HepG2 (cell line): ENCODE measurements around the gene UMOD. TPM values are rescaled to one million over a fixed set of nuclear protein-coding genes. Genes with fewer than 3 reads are reported as not detected.

ENCODE experiments used
- ATAC-seq: fragments of 200-7000 bp; cut with Tn5 transposase; 3 replicates; pipeline ENCODE4 v1.9.1; 2020; ENCODE audit warnings: mild to moderate bottlenecking, moderate library complexity
- BruUV-seq: library from RNA; stranded (reverse); fragments of 400-500 nt; replicated peaks from 2 replicates; lab custom pipeline; 2021; lab: Mats Ljungman, UMichigan
- CTCF ChIA-PET: fragments of 300-600 bp; formaldehyde crosslinking; extraction: SDS; loops from one replicate; lab custom pipeline; 2021; ENCODE audit warnings: low total read pairs, inconsistent platforms, low intra/inter-chr PET ratio; lab: Yijun Ruan, JAX
- POLR2A ChIA-PET: fragments of 350-600 bp; sonication (Branson Sonifier 250); formaldehyde crosslinking; loops from one replicate; lab custom pipeline; 2020; ENCODE audit warnings: antibody characterized with exemption, inconsistent platforms; lab: Yijun Ruan, JAX
- DNase-seq: peaks from one replicate; pipeline ENCODE4 v3.0.0-alpha.2; 2015; ENCODE audit warnings: low spot score
- FAIRE-seq: peaks from 3 replicates; lab custom pipeline; 2011; peaks lifted over from hg19 to GRCh38; lab: Jason Lieb, UNC
- H2AFZ ChIP-seq: one replicate; pipeline ENCODE4 v1.6.1; 2011; ENCODE audit warnings: low read length, inconsistent platforms
- H3K27ac ChIP-seq: fragments of 300-600 bp; 3 replicates; pipeline ENCODE4 v1.8.0; 2011; ENCODE audit warnings: mixed run types, mild to moderate bottlenecking, mixed read lengths, low read length, inconsistent platforms; ENCODE audit not compliant: insufficient read depth; ENCODE audit errors: extremely low read length
- H3K27me3 ChIP-seq, 2 experiments: fragments of 200-600 bp in 1 of 2; 2 replicates in 1 of 2; 3 replicates in 1 of 2; pipeline versions ENCODE4 v1.6.0 to v1.8.0; 2011; ENCODE audit warnings: low read length in 2 of 2, mild to moderate bottlenecking in 2 of 2, moderate library complexity in 2 of 2, inconsistent platforms in 1 of 2; ENCODE audit not compliant: insufficient read depth in 2 of 2, control insufficient read depth in 1 of 2
- H3K36me3 ChIP-seq, 2 experiments: fragments of 200-600 bp in 1 of 2; replicated peaks in 1 of 2; 2 replicates in 1 of 2; 3 replicates in 1 of 2; pipeline versions ENCODE4 v1.5.1 to v1.8.0; 2011; ENCODE audit warnings: low read length in 2 of 2, inconsistent platforms in 1 of 2; ENCODE audit not compliant: insufficient read depth in 2 of 2, control insufficient read depth in 1 of 2
- H3K4me1 ChIP-seq: 2 replicates; pipeline ENCODE4 v1.5.1; 2012; ENCODE audit warnings: low read length, inconsistent platforms; ENCODE audit not compliant: insufficient read depth
- H3K4me2 ChIP-seq: 2 replicates; pipeline ENCODE4 v1.6.0; 2011; ENCODE audit warnings: low read depth, low read length, inconsistent platforms
- H3K4me3 ChIP-seq, 3 experiments: fragments of 200-600 bp in 1 of 3; sonication (generic), shearing (Covaris generic) in 1 of 3; replicated peaks in 1 of 3; 2 replicates each; pipeline ENCODE4 v1.5.1; 2011 to 2016; ENCODE audit warnings: low read length in 3 of 3, inconsistent platforms in 2 of 3, low read depth in 2 of 3, mild to moderate bottlenecking in 2 of 3, control low read depth in 1 of 3, mixed read lengths in 1 of 3; ENCODE audit not compliant: insufficient read depth in 1 of 3
- H3K79me2 ChIP-seq: one replicate; pipeline ENCODE4 v1.6.1; 2011; ENCODE audit warnings: low read length, inconsistent platforms; ENCODE audit not compliant: insufficient read depth
- H3K9ac ChIP-seq: 2 replicates; pipeline ENCODE4 v1.6.0; 2011; ENCODE audit warnings: mild to moderate bottlenecking, low read depth, low read length, inconsistent platforms; ENCODE audit not compliant: insufficient read depth
- H3K9me3 ChIP-seq: 2 replicates; pipeline ENCODE4 v1.5.1; 2012; ENCODE audit warnings: mild to moderate bottlenecking, low read length
- H4K20me1 ChIP-seq: 2 replicates; pipeline ENCODE4 v1.6.0; 2011; ENCODE audit warnings: inconsistent platforms, mild to moderate bottlenecking, low read length, moderate library complexity; ENCODE audit not compliant: insufficient read depth
- DPF2 ChIP-seq: sonication (generic); formaldehyde crosslinking; IDR thresholded peaks from 2 replicates; pipeline ENCODE4 v1.4.0; 2020; ENCODE audit warnings: mild to moderate bottlenecking, low read depth, missing genetic modification reagents, borderline replicate concordance
- MEIS2 ChIP-seq: sonication (generic); formaldehyde crosslinking; IDR thresholded peaks from 2 replicates; pipeline ENCODE4 v1.9.0; 2021; ENCODE audit warnings: mild to moderate bottlenecking, missing genetic modification reagents
- MYNN ChIP-seq: sonication (generic); formaldehyde crosslinking; IDR thresholded peaks from 2 replicates; pipeline ENCODE4 v1.4.0; 2020; ENCODE audit warnings: mild to moderate bottlenecking, low read depth, missing genetic modification reagents
- ZNF441 ChIP-seq: sonication (generic); formaldehyde crosslinking; IDR thresholded peaks from 2 replicates; pipeline ENCODE4 v1.7.0; 2021; ENCODE audit warnings: missing genetic modification reagents, borderline replicate concordance
- ZNF614 ChIP-seq: IDR thresholded peaks from 2 replicates; pipeline ENCODE4 v1.6.1; 2018; ENCODE audit warnings: missing biosample characterization, missing genetic modification reagents, inconsistent platforms, borderline replicate concordance
- WGBS: methylation state at CpG from one replicate; pipeline ENCODE4 v1.1.6; 2017; ENCODE audit warnings: low lambda C conversion rate; 5-methylcytosine and 5-hydroxymethylcytosine counted together
- in situ Hi-C: cut with HindIII; loops from 2 replicates; pipeline ENCODE4 v1.10.0; 2017; ENCODE audit warnings: low pct_unique_long_range_greater_than_20kb; ENCODE audit not compliant: extremely low pct_ligation_motif_present
- intact Hi-C: fragments of 100-400 bp; cut with micrococcal nuclease; formaldehyde crosslinking; loops from one replicate; pipeline ENCODE4 v1.10.0; 2022; ENCODE audit not compliant: unreplicated experiment
- polyA plus RNA-seq, 8 experiments: library from polyadenylated mRNA; depleted of rRNA in 3 of 8; stranded (reverse) in 7 of 8; unstranded in 1 of 8; fragments of >200 nt; fragmentation: Illumina TruSeq in 4 of 8; extraction: Trizol in 4 of 8; gene quantifications; 2 replicates each; pipeline versions ENCODE4 v1.2.1 to v1.2.3, GENCODE V29; 2011 to 2016; ENCODE audit warnings: low read depth in 4 of 8, missing spikeins in 1 of 8, mixed read lengths in 1 of 8; ENCODE audit not compliant: insufficient read depth in 1 of 8
- total RNA-seq, 5 experiments: library from RNA; depleted of rRNA; stranded (reverse); fragments of >200 nt; fragmentation: Illumina TruSeq; extraction: Trizol; gene quantifications; 2 replicates each; pipeline ENCODE4 v1.2.3, GENCODE V29; 2016; ENCODE audit warnings: low read depth in 1 of 5
- TF ChIP-seq, protein P1 (sequence below): sonication (generic); formaldehyde crosslinking; IDR thresholded peaks from 2 replicates; pipeline ENCODE4 v1.9.0; 2021; ENCODE audit warnings: missing genetic modification reagents, borderline replicate concordance

Gene UMOD
- total and polyA plus RNA-seq, 2 of the 13 experiments (the other 11 are each of a cell fraction or from before 2014, with no cell fraction given) = not detected

DNA sequence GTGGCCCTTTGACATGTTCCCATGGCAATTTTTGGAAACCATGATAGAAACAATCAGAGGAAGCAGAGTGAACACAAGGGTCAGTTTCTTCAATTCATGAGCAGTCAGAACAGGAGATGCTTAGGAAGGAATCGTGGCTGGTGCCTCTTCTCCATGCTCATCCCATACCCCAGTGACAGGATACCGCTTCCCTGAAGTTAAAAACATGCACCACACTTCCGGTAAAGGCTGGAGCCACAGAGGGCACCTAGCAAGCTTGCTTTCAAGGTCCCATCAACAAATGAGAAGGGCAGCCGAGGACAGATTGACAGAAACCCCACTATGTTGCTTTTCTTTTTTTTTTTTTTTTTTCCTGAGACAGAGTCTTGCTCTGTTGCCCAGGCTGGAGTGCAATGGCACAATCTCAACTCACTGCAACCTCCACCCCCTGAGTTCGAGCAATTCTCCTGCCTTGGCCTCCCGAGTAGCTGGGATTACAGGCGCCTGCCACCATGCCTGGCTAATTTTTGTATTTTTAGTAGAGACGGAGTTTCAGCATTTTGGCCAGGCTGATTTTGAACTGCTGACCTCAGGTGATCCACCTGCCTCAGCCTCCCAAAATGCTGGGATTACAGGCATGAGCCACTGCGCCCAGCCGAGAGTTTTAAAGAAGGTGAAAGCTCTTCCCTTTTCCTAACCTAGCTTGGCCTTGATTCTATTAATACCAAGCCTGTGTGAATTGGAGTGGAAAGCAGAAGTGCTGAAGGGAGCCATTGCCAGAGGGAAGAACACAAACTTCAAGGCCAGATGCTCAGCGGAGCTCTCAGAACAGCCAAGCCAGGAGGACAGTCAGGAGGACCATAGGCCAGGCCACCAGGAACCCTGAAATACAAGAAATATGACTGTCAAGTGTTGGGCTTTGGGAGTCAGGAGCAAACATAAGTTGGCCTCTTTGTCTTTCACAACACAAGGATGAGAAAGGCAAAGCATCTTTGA is 41.8 kb downstream of the UMOD start:
- no peaks in the 10 kb centered on the region for H4K20me1 ChIP-seq
- TF ChIP-seq MEIS2 = no peak
- TF ChIP-seq, protein P1, sequence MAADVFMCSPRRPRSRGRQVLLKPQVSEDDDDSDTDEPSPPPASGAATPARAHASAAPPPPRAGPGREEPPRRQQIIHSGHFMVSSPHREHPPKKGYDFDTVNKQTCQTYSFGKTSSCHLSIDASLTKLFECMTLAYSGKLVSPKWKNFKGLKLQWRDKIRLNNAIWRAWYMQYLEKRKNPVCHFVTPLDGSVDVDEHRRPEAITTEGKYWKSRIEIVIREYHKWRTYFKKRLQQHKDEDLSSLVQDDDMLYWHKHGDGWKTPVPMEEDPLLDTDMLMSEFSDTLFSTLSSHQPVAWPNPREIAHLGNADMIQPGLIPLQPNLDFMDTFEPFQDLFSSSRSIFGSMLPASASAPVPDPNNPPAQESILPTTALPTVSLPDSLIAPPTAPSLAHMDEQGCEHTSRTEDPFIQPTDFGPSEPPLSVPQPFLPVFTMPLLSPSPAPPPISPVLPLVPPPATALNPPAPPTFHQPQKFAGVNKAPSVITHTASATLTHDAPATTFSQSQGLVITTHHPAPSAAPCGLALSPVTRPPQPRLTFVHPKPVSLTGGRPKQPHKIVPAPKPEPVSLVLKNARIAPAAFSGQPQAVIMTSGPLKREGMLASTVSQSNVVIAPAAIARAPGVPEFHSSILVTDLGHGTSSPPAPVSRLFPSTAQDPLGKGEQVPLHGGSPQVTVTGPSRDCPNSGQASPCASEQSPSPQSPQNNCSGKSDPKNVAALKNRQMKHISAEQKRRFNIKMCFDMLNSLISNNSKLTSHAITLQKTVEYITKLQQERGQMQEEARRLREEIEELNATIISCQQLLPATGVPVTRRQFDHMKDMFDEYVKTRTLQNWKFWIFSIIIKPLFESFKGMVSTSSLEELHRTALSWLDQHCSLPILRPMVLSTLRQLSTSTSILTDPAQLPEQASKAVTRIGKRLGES (CRISPR knock-in tag) = no peak
- no peak for TF ChIP-seq ZNF614 (CRISPR knock-in tag)
- no peak for TF ChIP-seq ZNF441 (CRISPR knock-in tag)
- no peak for TF ChIP-seq DPF2 (CRISPR knock-in tag)
- TF ChIP-seq MYNN (CRISPR knock-in tag) = no peak
- TF ChIP-seq, all 625 proteins: peak for 0
- ATAC-seq (no peak), FAIRE-seq (no peak), DNase-seq (no peak)
- in situ Hi-C loops (loop anchor here (25.0 kb wide), 1 partner anchor 723 kb away; no protein-coding TSS in a partner anchor), intact Hi-C loops (no loop called here)
- CTCF ChIA-PET = no interaction called here
- no peak overlapping the region for H3K27ac ChIP-seq
- H3K4me1 ChIP-seq = no peaks in the 10 kb centered on the region
- H3K9me3 ChIP-seq = no peaks in the 10 kb centered on the region
- WGBS = 11% methylated on average over 11 of the region's 11 CpGs
- POLR2A ChIA-PET = no interaction called here
- no peaks in the 10 kb centered on the region for H3K79me2 ChIP-seq
- no peak overlapping the region for H2AFZ ChIP-seq
- no peak overlapping the region for H3K4me2 ChIP-seq
- no peaks in the 10 kb centered on the region for H3K36me3 ChIP-seq
- H3K27me3 ChIP-seq = no peaks in the 10 kb centered on the region
- BruUV-seq = no TSS peak
- H3K9ac ChIP-seq = no peak overlapping the region
- no peak overlapping the region for H3K4me3 ChIP-seq
